ENCODE results near the gene IMP4. TPM values are rescaled to one million over a fixed set of nuclear protein-coding genes. Genes with fewer than 3 reads are reported as not detected.

IMP4 gene
- total RNA-seq, 1 donor from 2014 or later, result 48.5 TPM

DNA sequence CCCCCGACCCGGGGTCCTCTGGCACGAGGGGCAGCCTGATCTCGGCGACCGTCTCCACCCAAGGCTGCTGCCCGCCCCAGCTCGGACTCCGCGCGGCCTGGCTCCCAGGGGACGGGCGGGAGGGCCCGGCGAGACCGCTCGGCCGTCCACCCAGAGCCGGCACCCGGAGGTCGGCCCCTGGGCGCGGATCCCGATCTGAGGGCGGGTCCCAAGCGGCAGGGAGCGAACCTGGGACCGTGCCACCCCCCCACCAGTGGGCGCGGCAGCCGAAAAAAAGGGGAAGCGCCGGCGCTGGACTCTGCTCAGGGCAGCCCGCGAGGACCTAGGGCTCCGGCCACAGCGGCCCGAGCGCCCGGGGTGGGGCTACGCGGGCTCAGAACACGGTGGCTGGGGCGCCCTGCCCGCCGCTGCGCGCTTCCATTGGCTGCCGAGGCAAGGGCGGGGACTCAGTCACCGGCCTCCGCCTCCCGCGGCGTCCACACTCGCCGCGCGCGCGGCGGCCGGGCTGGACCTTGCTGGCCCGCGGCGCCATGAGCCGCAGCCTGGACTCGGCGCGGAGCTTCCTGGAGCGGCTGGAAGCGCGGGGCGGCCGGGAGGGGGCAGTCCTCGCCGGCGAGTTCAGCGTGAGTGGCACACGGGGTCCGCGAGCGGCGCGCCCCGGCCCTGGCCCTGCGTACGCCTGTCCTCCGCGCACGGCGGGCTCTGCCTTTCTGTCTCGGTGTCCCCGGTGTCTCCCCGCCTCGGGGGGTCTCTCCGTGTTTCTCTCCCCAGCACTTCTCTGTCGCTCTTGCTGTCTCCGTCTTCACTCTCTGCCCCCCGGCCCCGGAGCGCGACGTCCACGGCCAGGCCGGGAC lies 13.1 kb downstream of the IMP4 start, which contains the start of gene PTPN18:
Gene PTPN18, plus strand, starts transcription at position 479 of the 854 bp plus-strand sequence. Its CDS starts 52 bp downstream, at position 531.
- Mint-ChIP-seq H3K9me3 (ENCODE audit: unreplicated experiment) (peaks cover 3% of the 10 kb centered on the region), H3K27me3 (ENCODE audit: unreplicated experiment) (no peaks in the 10 kb centered on the region), H3K27ac (ENCODE audit: unreplicated experiment) (peak within 1 kb of the TSS; percentile 47), H3K4me1 (ENCODE audit: unreplicated experiment) (peaks cover 24% of the 10 kb centered on the region), H3K36me3 (ENCODE audit: unreplicated experiment) (no peaks in the 10 kb centered on the region), H3K4me3 (ENCODE audit: unreplicated experiment) (peak within 1 kb of the TSS; percentile 78)
- TF ChIP-seq CTCF (IDR thresholded peaks at IDR 0.05), result peak; percentile 73
- DNase-seq (ENCODE audit: extremely low spot score, unreplicated experiment), result peak; percentile 95

GRCh38 chr2:130357864-130358263 lies 15.2 kb downstream of the IMP4 start:
- Mint-ChIP-seq H3K36me3 (ENCODE audit: unreplicated experiment) (no peaks in the 10 kb centered on the region), H3K27ac (ENCODE audit: unreplicated experiment) (no peak overlapping the region), H3K4me3 (ENCODE audit: unreplicated experiment) (no peak overlapping the region), H3K27me3 (ENCODE audit: unreplicated experiment) (no peaks in the 10 kb centered on the region), H3K9me3 (ENCODE audit: unreplicated experiment) (peaks cover 3% of the 10 kb centered on the region), H3K4me1 (ENCODE audit: unreplicated experiment) (peaks cover 17% of the 10 kb centered on the region)
- no peak for TF ChIP-seq CTCF (IDR thresholded peaks at IDR 0.05)
- DNase-seq (ENCODE audit: extremely low spot score, unreplicated experiment), result no peak

DNA sequence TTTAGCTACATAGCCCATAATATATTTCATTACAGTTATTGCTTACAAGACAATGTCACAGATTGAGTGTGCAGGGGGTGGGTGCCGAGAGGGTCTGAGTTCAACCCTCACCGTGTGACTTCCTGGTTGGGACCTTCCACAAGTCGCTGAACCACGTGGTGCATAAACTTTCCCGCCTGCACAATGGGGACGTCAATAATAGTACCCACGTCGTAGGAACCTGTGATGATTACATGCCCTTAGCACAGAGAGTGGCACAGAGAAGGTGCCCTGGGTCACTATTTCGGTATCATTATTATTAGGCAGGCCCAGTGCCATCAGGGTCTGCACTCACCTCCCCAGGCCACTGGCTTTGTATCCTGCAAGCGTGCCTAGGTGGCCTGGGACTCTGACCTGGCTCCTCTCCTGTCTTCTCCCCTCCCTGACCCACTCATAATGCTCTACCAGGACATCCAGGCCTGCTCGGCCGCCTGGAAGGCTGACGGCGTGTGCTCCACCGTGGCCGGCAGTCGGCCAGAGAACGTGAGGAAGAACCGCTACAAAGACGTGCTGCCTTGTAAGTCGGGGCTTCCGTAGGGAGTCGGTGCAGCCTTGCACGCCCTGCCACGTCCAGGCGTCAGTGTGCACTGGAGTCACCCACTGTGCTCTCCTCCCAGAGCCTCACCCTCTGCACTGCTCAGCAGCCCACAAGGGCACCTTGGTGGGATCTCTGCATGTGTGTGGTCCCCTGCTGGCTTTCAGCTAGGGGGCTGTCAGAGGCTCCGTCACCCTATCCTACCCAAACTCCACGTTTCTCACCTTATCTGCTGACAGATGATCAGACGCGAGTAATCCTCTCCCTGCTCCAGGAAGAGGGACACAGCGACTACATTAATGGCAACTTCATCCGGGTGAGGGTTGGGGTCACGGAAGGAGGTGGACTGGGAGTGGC lies 16.0 kb downstream of the IMP4 start:
- no peaks in the 10 kb centered on the region for H3K36me3 Mint-ChIP-seq (ENCODE audit: unreplicated experiment)
- H3K9me3 Mint-ChIP-seq (ENCODE audit: unreplicated experiment), result peaks cover 3% of the 10 kb centered on the region
- H3K4me1 Mint-ChIP-seq (ENCODE audit: unreplicated experiment), result peaks cover 12% of the 10 kb centered on the region
- H3K4me3 Mint-ChIP-seq (ENCODE audit: unreplicated experiment), result no peak overlapping the region
- no peak overlapping the region for H3K27ac Mint-ChIP-seq (ENCODE audit: unreplicated experiment)
- TF ChIP-seq CTCF (IDR thresholded peaks at IDR 0.05), result no peak
- DNase-seq (ENCODE audit: extremely low spot score, unreplicated experiment), result no peak
- no peaks in the 10 kb centered on the region for H3K27me3 Mint-ChIP-seq (ENCODE audit: unreplicated experiment)

DNA sequence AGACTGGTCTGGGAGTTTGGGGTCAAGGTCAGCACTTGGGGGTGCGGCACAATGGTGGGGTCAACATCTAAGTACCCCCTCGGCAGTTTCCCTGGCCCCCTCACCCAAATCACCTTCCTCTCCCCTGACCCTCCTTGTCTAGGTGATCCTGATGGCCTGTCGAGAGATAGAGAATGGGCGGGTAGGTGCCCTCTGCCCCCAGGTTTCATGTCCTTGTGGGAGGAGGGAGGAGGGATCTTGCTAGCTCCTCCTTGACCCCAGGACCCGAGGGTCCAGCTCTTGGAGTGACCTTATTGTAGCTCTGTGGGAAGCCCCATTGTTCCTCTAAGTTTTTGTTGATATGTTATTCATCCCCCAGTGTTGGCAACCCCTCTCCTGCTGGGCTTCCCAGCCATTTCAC lies 16.8 kb downstream of the IMP4 start:
- Mint-ChIP-seq H3K36me3 (ENCODE audit: unreplicated experiment) (no peaks in the 10 kb centered on the region), H3K9me3 (ENCODE audit: unreplicated experiment) (peaks cover 3% of the 10 kb centered on the region), H3K4me1 (ENCODE audit: unreplicated experiment) (peaks cover 9% of the 10 kb centered on the region), H3K4me3 (ENCODE audit: unreplicated experiment) (no peak overlapping the region), H3K27me3 (ENCODE audit: unreplicated experiment) (no peaks in the 10 kb centered on the region), H3K27ac (ENCODE audit: unreplicated experiment) (no peak overlapping the region)
- no peak for TF ChIP-seq CTCF (IDR thresholded peaks at IDR 0.05)
- no peak for DNase-seq (ENCODE audit: extremely low spot score, unreplicated experiment)

Data from osteocyte (in vitro differentiated cells).